Thyroid gland (tissue), 4 donors: ENCODE measurements around the gene KIRREL1. TPM values are rescaled to one million over a fixed set of nuclear protein-coding genes. Genes with fewer than 3 reads are reported as not detected.
A peak's percentile ranks its signal among the peaks of the same experiment; 100 is the strongest.

Source experiments
- DNase-seq, 2 donors: peaks; one replicate each; pipeline ENCODE4 v3.0.0-alpha.2; 2019
- H3K27ac ChIP-seq, 3 donors: fragments of 200-600 bp; sonication (generic); 1 replicate in 2 of 3; 2 replicates in 1 of 3; pipeline ENCODE4 v1.5.1; 2016 to 2019; ENCODE audit warnings: mild to moderate bottlenecking in 1 of 3, moderate library complexity in 1 of 3
- H3K27me3 ChIP-seq: fragments of 200-600 bp; sonication (generic); one replicate; pipeline ENCODE4 v1.5.1; 2019
- H3K36me3 ChIP-seq, 2 donors: fragments of 200-600 bp; sonication (generic); one replicate each; pipeline ENCODE4 v1.5.1; 2016 to 2019
- H3K4me1 ChIP-seq, 2 donors: fragments of 200-600 bp; sonication (generic); one replicate each; pipeline ENCODE4 v1.5.1; 2017 to 2019
- H3K4me3 ChIP-seq, 3 donors: fragments of 200-600 bp; sonication (generic); replicated peaks in 1 of 3; 1 replicate in 2 of 3; 2 replicates in 1 of 3; pipeline ENCODE4 v1.5.1; 2016; ENCODE audit warnings: mild to moderate bottlenecking in 1 of 3
- H3K9me3 ChIP-seq: fragments of 200-600 bp; sonication (generic); one replicate; pipeline ENCODE4 v1.5.1; 2017
- POLR2A ChIP-seq, 2 donors: fragments of 450-650 bp; IDR thresholded peaks; one replicate each; pipeline ENCODE4 v1.6.1; 2017; ENCODE audit warnings: antibody characterized with exemption in 2 of 2, mild to moderate bottlenecking in 2 of 2, moderate library complexity in 1 of 2
- WGBS, 2 donors: methylation state at CpG; one replicate each; pipeline ENCODE4 v1.1.5; 2017; 5-methylcytosine and 5-hydroxymethylcytosine counted together
- intact Hi-C: fragments of 100-400 bp; cut with DNase I; formaldehyde crosslinking; loops from one replicate; pipeline ENCODE4 v1.15.1; 2023
- total RNA-seq, 4 donors: library from RNA; depleted of rRNA; stranded (reverse); fragments of >200 nt; gene quantifications; one replicate each; pipeline ENCODE4 v1.2.3, GENCODE V29; 2016
- TF ChIP-seq, protein P1 (sequence below), 6 experiments: fragments of 200-600 bp in 3 of 6; fragments of 450-650 bp in 3 of 6; sonication (generic) in 3 of 6; IDR thresholded peaks; one replicate each; pipeline ENCODE4 v1.5.1; 2016 to 2019; ENCODE audit warnings: antibody characterized with exemption in 6 of 6, mild to moderate bottlenecking in 2 of 6, inconsistent platforms in 1 of 6, moderate library complexity in 1 of 6

KIRREL1 gene
- total RNA-seq, 4 donors from 2014 or later, result 22.7 to 27.5 (median 24.1) TPM

DNA sequence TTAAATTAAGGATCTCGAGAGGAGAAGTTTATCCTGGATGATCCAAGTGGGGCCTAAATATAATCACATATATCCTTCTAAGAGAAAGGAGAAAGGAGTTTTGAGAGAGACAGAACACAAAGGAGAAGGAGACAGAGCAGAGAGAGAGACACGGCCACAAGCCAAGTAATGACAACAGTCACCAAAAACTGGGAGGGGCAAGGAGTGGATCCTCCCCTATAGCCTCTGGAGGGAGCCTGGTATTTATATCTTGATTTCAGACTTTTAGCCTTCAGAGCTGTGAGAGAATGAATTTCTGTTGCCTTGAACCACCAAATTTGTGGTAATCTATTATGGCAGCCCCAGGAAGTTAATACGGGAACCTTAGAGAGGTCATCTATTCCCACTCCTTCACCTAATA is 137.8 kb downstream of the KIRREL1 start:
- intact Hi-C loops, result no loop called here
- TF ChIP-seq POLR2A (IDR thresholded peaks at IDR 0.05), result no peak
- TF ChIP-seq, protein P1, sequence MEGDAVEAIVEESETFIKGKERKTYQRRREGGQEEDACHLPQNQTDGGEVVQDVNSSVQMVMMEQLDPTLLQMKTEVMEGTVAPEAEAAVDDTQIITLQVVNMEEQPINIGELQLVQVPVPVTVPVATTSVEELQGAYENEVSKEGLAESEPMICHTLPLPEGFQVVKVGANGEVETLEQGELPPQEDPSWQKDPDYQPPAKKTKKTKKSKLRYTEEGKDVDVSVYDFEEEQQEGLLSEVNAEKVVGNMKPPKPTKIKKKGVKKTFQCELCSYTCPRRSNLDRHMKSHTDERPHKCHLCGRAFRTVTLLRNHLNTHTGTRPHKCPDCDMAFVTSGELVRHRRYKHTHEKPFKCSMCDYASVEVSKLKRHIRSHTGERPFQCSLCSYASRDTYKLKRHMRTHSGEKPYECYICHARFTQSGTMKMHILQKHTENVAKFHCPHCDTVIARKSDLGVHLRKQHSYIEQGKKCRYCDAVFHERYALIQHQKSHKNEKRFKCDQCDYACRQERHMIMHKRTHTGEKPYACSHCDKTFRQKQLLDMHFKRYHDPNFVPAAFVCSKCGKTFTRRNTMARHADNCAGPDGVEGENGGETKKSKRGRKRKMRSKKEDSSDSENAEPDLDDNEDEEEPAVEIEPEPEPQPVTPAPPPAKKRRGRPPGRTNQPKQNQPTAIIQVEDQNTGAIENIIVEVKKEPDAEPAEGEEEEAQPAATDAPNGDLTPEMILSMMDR (IDR thresholded peaks at IDR 0.05), result no peak
- H3K4me3 ChIP-seq, result no peak overlapping the region

DNA sequence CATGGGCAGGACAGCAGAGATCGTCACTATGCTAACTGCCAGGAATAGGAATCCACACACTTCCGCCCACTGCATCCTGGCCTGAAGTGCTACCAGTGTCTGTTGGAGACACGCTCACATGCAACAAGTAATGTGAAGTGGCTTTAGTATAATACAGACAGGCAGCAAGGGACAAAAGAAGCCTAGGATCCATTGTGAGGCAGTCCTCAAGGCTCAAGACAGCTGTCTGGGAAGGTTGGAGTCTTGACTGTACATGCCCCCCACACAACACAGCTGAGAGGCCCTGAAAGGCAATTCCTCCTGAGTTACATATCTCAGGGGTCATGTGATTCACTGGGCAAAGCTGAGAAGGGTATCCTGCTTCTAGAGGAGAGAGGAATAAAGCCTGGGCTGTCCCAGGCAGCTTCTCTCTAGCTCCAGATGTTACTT is 147.3 kb downstream of the KIRREL1 start:
- H3K4me1 ChIP-seq, result no peaks in the 10 kb centered on the region
- WGBS, 2 donors, result 73 to 87% methylated on average over 3 of the region's 3 CpGs

More for the DNA sequence above, 137.8 kb downstream of the KIRREL1 start:
- Histone ChIP-seq H3K36me3 (no peaks in the 10 kb centered on the region), H3K27ac (no peak overlapping the region), H3K4me1 (no peaks in the 10 kb centered on the region), H3K9me3 (no peaks in the 10 kb centered on the region), H3K27me3 (no peaks in the 10 kb centered on the region)
- 87 to 92% methylated on average over 3 of the region's 3 CpGs for WGBS, 2 donors
- no peak for DNase-seq

DNA sequence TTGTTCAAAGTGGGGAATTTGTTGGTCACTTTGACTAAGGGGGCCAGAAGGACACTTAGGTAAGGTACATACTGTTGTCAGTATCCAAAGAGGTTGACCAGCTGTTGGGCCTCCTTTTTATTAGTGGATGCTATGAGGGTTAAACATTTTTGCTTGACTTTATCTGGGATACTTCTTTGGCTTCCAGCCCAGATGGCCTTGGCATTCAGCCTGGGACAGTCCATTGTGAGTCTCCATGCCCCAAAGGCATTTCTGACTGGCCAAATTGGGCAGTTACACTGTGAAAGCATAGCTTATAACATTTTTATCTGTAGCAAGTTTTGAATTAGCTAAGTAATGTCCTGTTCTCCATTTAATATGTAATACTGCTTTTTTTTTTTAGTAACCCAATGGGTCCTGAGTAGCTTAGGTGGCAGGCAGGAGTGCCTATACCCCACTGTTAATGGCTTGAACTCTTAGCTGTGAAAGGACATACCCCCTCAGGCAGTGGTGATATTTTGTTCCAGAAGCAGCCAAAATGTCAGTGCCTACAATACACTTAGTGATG is 151.8 kb downstream of the KIRREL1 start:
- DNase-seq, result peak; percentile 56 to 64
- no peaks in the 10 kb centered on the region for H3K27me3 ChIP-seq
- no peak for TF ChIP-seq POLR2A (IDR thresholded peaks at IDR 0.05)
- TF ChIP-seq, protein P1 (IDR thresholded peaks at IDR 0.05), result no peak
- no peaks in the 10 kb centered on the region for H3K36me3 ChIP-seq
- H3K9me3 ChIP-seq, result no peaks in the 10 kb centered on the region
- intact Hi-C loops, result no loop called here
- peak overlapping the region in 2 of 3 donors; percentile 15 to 37 for H3K27ac ChIP-seq
- H3K4me3 ChIP-seq, result no peak overlapping the region
- peaks cover 0 to 7% of the 10 kb centered on the region in 2 donors for H3K4me1 ChIP-seq

More for the DNA sequence above, 147.3 kb downstream of the KIRREL1 start:
- no peaks in the 10 kb centered on the region for H3K36me3 ChIP-seq
- H3K4me3 ChIP-seq, result no peak overlapping the region
- no peaks in the 10 kb centered on the region for H3K9me3 ChIP-seq
- H3K27me3 ChIP-seq, result no peaks in the 10 kb centered on the region
- TF ChIP-seq POLR2A (IDR thresholded peaks at IDR 0.05), result no peak
- TF ChIP-seq, protein P1 (IDR thresholded peaks at IDR 0.05), result no peak
- no peak for DNase-seq
- intact Hi-C loops, result no loop called here
- no peak overlapping the region for H3K27ac ChIP-seq

DNA sequence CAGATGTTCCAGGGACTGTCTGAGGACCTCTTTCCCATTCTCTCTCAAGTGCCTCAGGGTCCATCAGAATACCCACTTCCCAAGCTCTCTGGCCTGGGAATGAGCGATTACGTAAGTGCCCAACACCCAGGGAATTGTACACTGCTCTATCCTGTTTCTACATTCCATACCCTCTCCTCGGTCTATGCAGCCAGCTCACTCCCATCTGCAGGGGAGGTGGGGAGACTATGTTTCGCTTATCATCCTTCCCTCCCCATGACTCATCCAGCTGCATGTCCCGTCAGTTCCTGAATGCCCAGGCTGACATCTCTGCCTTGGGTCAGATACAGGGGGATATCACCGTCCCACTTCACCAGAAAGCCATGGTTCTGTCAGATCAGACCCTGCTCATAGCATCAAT is 152.7 kb downstream of the KIRREL1 start:
- Histone ChIP-seq H3K9me3 (no peaks in the 10 kb centered on the region), H3K4me1 (peaks cover 0 to 7% of the 10 kb centered on the region in 2 donors), H3K27ac (peak overlapping the region in 1 of 3 donors; percentile 37), H3K27me3 (no peaks in the 10 kb centered on the region), H3K4me3 (no peak overlapping the region), H3K36me3 (no peaks in the 10 kb centered on the region)
- TF ChIP-seq, protein P1 (IDR thresholded peaks at IDR 0.05), result no peak
- no peak for TF ChIP-seq POLR2A (IDR thresholded peaks at IDR 0.05)
- WGBS, 2 donors, result 79 to 85% methylated on average over 6 of the region's 6 CpGs
- intact Hi-C loops, result no loop called here
- no peak for DNase-seq

GRCh38 chr1:158146739-158147138 is 153.3 kb downstream of the KIRREL1 start:
- H3K9me3 ChIP-seq, result no peaks in the 10 kb centered on the region

More at GRCh38 chr1:158146739-158147138, 153.3 kb downstream of the KIRREL1 start:
- Histone ChIP-seq H3K27me3 (no peaks in the 10 kb centered on the region), H3K4me3 (no peak overlapping the region), H3K4me1 (peaks cover 0 to 7% of the 10 kb centered on the region in 2 donors), H3K36me3 (no peaks in the 10 kb centered on the region), H3K27ac (peak overlapping the region in 2 of 3 donors; percentile 35 to 46)
- no peak for TF ChIP-seq POLR2A (IDR thresholded peaks at IDR 0.05)
- TF ChIP-seq, protein P1 (IDR thresholded peaks at IDR 0.05), result no peak
- WGBS, 2 donors, result 80 to 95% methylated on average over 2 of the region's 2 CpGs
- intact Hi-C loops, result no loop called here
- no peak for DNase-seq
